CD4-positive, alpha-beta memory T cell (primary cell): ENCODE results near the gene GPT2. TPM values are rescaled to one million over a fixed set of nuclear protein-coding genes. Genes with fewer than 3 reads are reported as not detected.

Experiments used
- CTCF ChIA-PET: fragments of 350-600 bp; sonication (Branson Sonifier 250); formaldehyde crosslinking; loops from one replicate; lab custom pipeline; 2021; ENCODE audit warnings: inconsistent platforms; ENCODE audit not compliant: partially characterized antibody; lab: Charles Lee
- POLR2A ChIA-PET: fragments of 350-600 bp; sonication (Branson Sonifier 250); formaldehyde crosslinking; loops from one replicate; lab custom pipeline; 2021; ENCODE audit not compliant: partially characterized antibody; lab: Charles Lee
- DNase-seq, 5 donors: peaks; one replicate each; pipeline versions ENCODE4 v3.0.0 to v3.0.0-alpha.2; 2020 to 2022; ENCODE audit warnings: mixed read lengths in 1 of 5
- H3K27ac ChIP-seq: one replicate; pipeline ENCODE4 v1.7.0; 2013; ENCODE audit warnings: low read depth, low read length
- H3K27me3 ChIP-seq: 2 replicates; pipeline ENCODE4 v1.7.0; 2013; ENCODE audit warnings: mild to moderate bottlenecking, low read length, moderate library complexity; ENCODE audit not compliant: insufficient read depth
- H3K36me3 ChIP-seq: 2 replicates; pipeline ENCODE4 v1.7.0; 2013; ENCODE audit warnings: mild to moderate bottlenecking, low read length, moderate library complexity; ENCODE audit not compliant: insufficient read depth
- H3K4me1 ChIP-seq: 2 replicates; pipeline ENCODE4 v1.7.0; 2013; ENCODE audit warnings: mild to moderate bottlenecking, low read length, moderate library complexity; ENCODE audit not compliant: insufficient read depth
- H3K4me3 ChIP-seq, 2 donors: one replicate each; pipeline ENCODE4 v1.7.0; 2013; ENCODE audit warnings: low read length in 2 of 2, mild to moderate bottlenecking in 1 of 2
- H3K9me3 ChIP-seq, 2 donors: one replicate each; pipeline ENCODE4 v1.7.0; 2013; ENCODE audit warnings: low read length in 2 of 2, control low read depth in 1 of 2; ENCODE audit not compliant: control insufficient read depth in 1 of 2
- H3K27ac Mint-ChIP-seq, 7 donors: one replicate each; pipeline ENCODE4 v1.8.0; 2020 to 2021; ENCODE audit warnings: mixed read lengths in 7 of 7, mild to moderate bottlenecking in 6 of 7, inconsistent platforms in 3 of 7, moderate library complexity in 3 of 7
- H3K27me3 Mint-ChIP-seq, 2 donors: one replicate each; pipeline ENCODE4 v1.8.0; 2020 to 2021; ENCODE audit warnings: mixed read lengths in 2 of 2
- H3K36me3 Mint-ChIP-seq, 2 donors: one replicate each; pipeline ENCODE4 v1.8.0; 2020 to 2021; ENCODE audit warnings: mixed read lengths in 2 of 2, inconsistent platforms in 1 of 2, mild to moderate bottlenecking in 1 of 2
- H3K4me1 Mint-ChIP-seq, 4 donors: one replicate each; pipeline ENCODE4 v1.8.0; 2020 to 2021; ENCODE audit warnings: mixed read lengths in 4 of 4, mild to moderate bottlenecking in 1 of 4
- H3K4me3 Mint-ChIP-seq, 8 donors: one replicate each; pipeline ENCODE4 v1.8.0; 2020 to 2021; ENCODE audit warnings: mixed read lengths in 8 of 8, mild to moderate bottlenecking in 7 of 8, moderate library complexity in 6 of 8, inconsistent platforms in 3 of 8
- H3K9me3 Mint-ChIP-seq, 8 donors: one replicate each; pipeline ENCODE4 v1.8.0; 2020 to 2021; ENCODE audit warnings: mixed read lengths in 8 of 8, mild to moderate bottlenecking in 5 of 8, inconsistent platforms in 3 of 8, moderate library complexity in 1 of 8
- intact Hi-C: fragments of 100-400 bp; cut with micrococcal nuclease; formaldehyde crosslinking; loops from one replicate; pipeline ENCODE4 v1.15.1; 2023
- polyA plus RNA-seq, 2 donors: library from polyadenylated mRNA; unstranded; fragments of 300-500 nt; fragmentation: Illumina TruSeq; gene quantifications; one replicate each; pipeline ENCODE4 v1.2.3, GENCODE V29; 2021
- total RNA-seq, 2 experiments: library from RNA; stranded (reverse); gene quantifications; one replicate each; pipeline ENCODE4 v1.2.3, GENCODE V29; 2021

The GPT2 gene
- total and polyA plus RNA-seq, 4 experiments from 2014 or later, result 0.63 to 1.5 (median 1.2) TPM; not detected in 1

DNA sequence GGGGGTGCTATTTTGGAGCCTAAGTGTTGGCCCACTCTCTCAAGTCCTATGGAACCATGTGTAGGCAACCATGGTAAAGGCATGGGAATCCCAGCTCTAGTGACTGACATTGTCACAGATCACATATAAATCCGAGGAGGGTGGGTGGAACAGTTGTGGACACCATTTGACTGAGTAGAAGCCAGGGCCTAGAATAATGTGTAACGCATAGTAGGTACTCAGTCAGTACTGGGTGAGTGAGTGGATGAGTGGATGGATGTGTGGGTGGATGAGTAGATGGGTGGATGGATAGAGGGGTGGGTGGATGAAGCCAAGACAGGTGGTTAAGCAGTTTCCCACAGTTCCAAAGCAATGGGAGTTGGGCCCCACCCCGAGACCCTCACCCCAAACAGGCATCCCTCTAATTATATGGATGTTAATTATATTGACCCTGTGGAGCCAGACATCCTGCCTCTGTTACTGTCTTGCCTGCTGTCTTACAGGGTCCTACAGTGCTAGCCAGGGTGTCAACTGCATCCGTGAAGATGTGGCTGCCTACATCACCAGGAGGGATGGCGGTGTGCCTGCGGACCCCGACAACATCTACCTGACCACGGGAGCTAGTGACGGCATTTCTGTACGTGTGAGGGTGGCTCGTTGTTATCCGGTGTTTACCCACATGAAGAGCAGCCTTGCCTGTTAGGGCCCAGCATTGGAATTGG, 22.3 kb downstream of the GPT2 start:
- intact Hi-C loops, result no loop called here
- no peak for DNase-seq
- H3K27ac ChIP-seq, result no peak overlapping the region
- H3K4me3 ChIP-seq, result no peak overlapping the region
- no peaks in the 10 kb centered on the region for H3K27me3 ChIP-seq
- no peaks in the 10 kb centered on the region for H3K36me3 ChIP-seq
- no peaks in the 10 kb centered on the region for H3K9me3 Mint-ChIP-seq
- POLR2A ChIA-PET, result interaction anchor here (1.5 kb wide), 1 partner anchor 52 kb away, joined by 3 read pairs; no protein-coding TSS in a partner anchor
- no peaks in the 10 kb centered on the region for H3K27me3 Mint-ChIP-seq
- H3K4me1 ChIP-seq, result no peaks in the 10 kb centered on the region
- no peaks in the 10 kb centered on the region for H3K9me3 ChIP-seq
- no peak overlapping the region for H3K27ac Mint-ChIP-seq
- no peak overlapping the region for H3K4me3 Mint-ChIP-seq
- CTCF ChIA-PET, result interaction anchor here (0.8 to 10.0 kb wide), 9 partner anchors 15 to 233 kb away, joined by 3 to 151 read pairs (median 3); no protein-coding TSS in a partner anchor
- peaks cover 2 to 6% (median 4%) of the 10 kb centered on the region in 4 donors for H3K4me1 Mint-ChIP-seq
- H3K36me3 Mint-ChIP-seq, result no peaks in the 10 kb centered on the region

DNA sequence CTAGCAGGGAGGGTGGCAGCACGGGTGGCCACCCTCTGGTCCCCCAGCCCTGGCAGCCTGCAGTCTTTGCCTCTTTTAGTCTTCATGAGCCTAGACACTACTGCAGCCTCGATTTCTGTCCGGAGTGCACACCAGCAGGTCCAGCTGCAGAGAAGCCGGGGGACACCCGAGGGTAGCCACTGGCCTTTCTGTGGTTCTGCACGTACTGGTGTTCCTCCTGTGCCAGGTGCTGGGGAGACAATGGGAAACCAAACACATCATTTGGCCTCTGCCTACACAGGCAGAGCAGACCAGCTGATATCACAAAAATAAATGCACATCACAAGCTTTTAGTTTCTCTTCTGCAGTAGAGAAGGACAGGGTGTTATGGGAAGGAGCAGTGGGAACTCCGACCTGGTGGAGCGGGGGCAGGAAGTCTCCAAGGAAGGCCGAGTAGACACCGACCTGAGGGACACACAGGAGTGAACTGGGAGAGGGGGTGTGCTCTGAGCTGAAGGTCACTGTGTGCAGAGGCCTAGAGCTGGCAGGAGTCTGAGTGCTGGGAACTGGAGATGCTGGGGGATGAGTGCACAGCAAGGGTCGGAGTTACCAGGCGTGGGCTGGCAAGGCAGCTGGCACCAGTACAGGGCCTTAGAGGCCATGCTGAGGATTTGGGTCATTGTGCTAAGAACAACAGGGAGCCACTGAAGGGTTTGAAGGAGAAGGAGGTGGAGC, 23.1 kb downstream of the GPT2 start:
- Mint-ChIP-seq H3K4me1 (peaks cover 2 to 6% (median 4%) of the 10 kb centered on the region in 4 donors), H3K27ac (peak overlapping the region in 2 of 7 donors; percentile 8 to 86), H3K9me3 (no peaks in the 10 kb centered on the region), H3K36me3 (no peaks in the 10 kb centered on the region), H3K27me3 (no peaks in the 10 kb centered on the region), H3K4me3 (peak overlapping the region in 3 of 8 donors; percentile 13 to 35 (median 32))
- POLR2A ChIA-PET, result no interaction called here
- H3K9me3 ChIP-seq, result no peaks in the 10 kb centered on the region
- no peak overlapping the region for H3K4me3 ChIP-seq
- no peak for DNase-seq
- no peak overlapping the region for H3K27ac ChIP-seq
- CTCF ChIA-PET, result interaction anchor here (0.8 to 10.0 kb wide), 11 partner anchors 13 to 233 kb away, joined by 3 to 151 read pairs (median 3); no protein-coding TSS in a partner anchor
- H3K36me3 ChIP-seq, result no peaks in the 10 kb centered on the region
- no peaks in the 10 kb centered on the region for H3K4me1 ChIP-seq
- H3K27me3 ChIP-seq, result no peaks in the 10 kb centered on the region
- intact Hi-C loops, result no loop called here

- no peaks in the 10 kb centered on the region for H3K4me1 ChIP-seq
- no peaks in the 10 kb centered on the region for H3K27me3 ChIP-seq
- Mint-ChIP-seq H3K27me3 (no peaks in the 10 kb centered on the region), H3K36me3 (no peaks in the 10 kb centered on the region), H3K4me3 (no peak overlapping the region), H3K4me1 (peaks cover 2 to 6% (median 4%) of the 10 kb centered on the region in 4 donors), H3K27ac (no peak overlapping the region), H3K9me3 (no peaks in the 10 kb centered on the region)
- no peaks in the 10 kb centered on the region for H3K36me3 ChIP-seq
- no peak overlapping the region for H3K4me3 ChIP-seq
- H3K9me3 ChIP-seq, result no peaks in the 10 kb centered on the region
- peak; percentile 36 to 59 (median 49) for DNase-seq
- H3K27ac ChIP-seq, result no peak overlapping the region
- CTCF ChIA-PET, result interaction anchor here (0.7 to 10.0 kb wide), 21 partner anchors 8 to 1422 kb away, joined by 3 to 151 read pairs (median 4); partner anchors contain the start of genes DNAJA2 and GPT2
- POLR2A ChIA-PET, result interaction anchor here (1.3 kb wide), 1 partner anchor 79 kb away, joined by 3 read pairs; no protein-coding TSS in a partner anchor
- intact Hi-C loops, result loop anchor here (1.0 kb wide), 2 partner anchors 54 to 219 kb away; partner anchors contain the start of genes ORC6 and VPS35
Observed at GRCh38 chr16:46908540-46909372, 24.6 kb downstream of the GPT2 start.

GRCh38 chr16:46911038-46911437, 26.9 kb downstream of the GPT2 start:
- Histone ChIP-seq H3K36me3 (no peaks in the 10 kb centered on the region), H3K4me1 (no peaks in the 10 kb centered on the region), H3K27me3 (no peaks in the 10 kb centered on the region), H3K9me3 (no peaks in the 10 kb centered on the region), H3K27ac (no peak overlapping the region), H3K4me3 (no peak overlapping the region)
- POLR2A ChIA-PET, result no interaction called here
- Mint-ChIP-seq H3K4me3 (no peak overlapping the region), H3K36me3 (no peaks in the 10 kb centered on the region), H3K27me3 (no peaks in the 10 kb centered on the region), H3K27ac (peak overlapping the region in 2 of 7 donors; percentile 34 to 57), H3K9me3 (no peaks in the 10 kb centered on the region), H3K4me1 (peaks cover 2 to 6% (median 4%) of the 10 kb centered on the region in 4 donors)
- intact Hi-C loops, result no loop called here
- CTCF ChIA-PET, result interaction anchor here (0.6 to 10.0 kb wide), 8 partner anchors 13 to 242 kb away, joined by 3 to 151 read pairs (median 4); no protein-coding TSS in a partner anchor
- no peak for DNase-seq

- no peaks in the 10 kb centered on the region for H3K9me3 ChIP-seq
- Mint-ChIP-seq H3K4me1 (peaks cover 2 to 6% (median 4%) of the 10 kb centered on the region in 4 donors), H3K27me3 (no peaks in the 10 kb centered on the region), H3K4me3 (no peak overlapping the region), H3K27ac (peak overlapping the region in 1 of 7 donors; percentile 20), H3K36me3 (no peaks in the 10 kb centered on the region), H3K9me3 (no peaks in the 10 kb centered on the region)
- POLR2A ChIA-PET, result no interaction called here
- H3K27me3 ChIP-seq, result no peaks in the 10 kb centered on the region
- no peaks in the 10 kb centered on the region for H3K4me1 ChIP-seq
- DNase-seq, result no peak
- intact Hi-C loops, result no loop called here
- no peak overlapping the region for H3K27ac ChIP-seq
- H3K36me3 ChIP-seq, result no peaks in the 10 kb centered on the region
- no peak overlapping the region for H3K4me3 ChIP-seq
- CTCF ChIA-PET, result interaction anchor here (0.8 to 10.0 kb wide), 5 partner anchors 13 to 238 kb away, joined by 3 to 151 read pairs (median 19); no protein-coding TSS in a partner anchor
Observed at GRCh38 chr16:46911650-46912049, 27.5 kb downstream of the GPT2 start.

- H3K27ac Mint-ChIP-seq, result no peak overlapping the region
- ChIA-PET POLR2A (interaction anchor here (1.2 kb wide), 1 partner anchor 241 kb away, joined by 4 read pairs; no protein-coding TSS in a partner anchor), CTCF (interaction anchor here (0.8 to 10.0 kb wide), 6 partner anchors 8 to 241 kb away, joined by 3 to 151 read pairs (median 4); no protein-coding TSS in a partner anchor)
- Histone ChIP-seq H3K27ac (no peak overlapping the region), H3K4me1 (no peaks in the 10 kb centered on the region), H3K9me3 (no peaks in the 10 kb centered on the region), H3K27me3 (no peaks in the 10 kb centered on the region), H3K36me3 (no peaks in the 10 kb centered on the region), H3K4me3 (no peak overlapping the region)
- no peak for DNase-seq
- peaks cover 0 to 6% (median 3%) of the 10 kb centered on the region in 4 donors for H3K4me1 Mint-ChIP-seq
- H3K4me3 Mint-ChIP-seq, result no peak overlapping the region
- no peaks in the 10 kb centered on the region for H3K9me3 Mint-ChIP-seq
- H3K27me3 Mint-ChIP-seq, result no peaks in the 10 kb centered on the region
- intact Hi-C loops, result no loop called here
- H3K36me3 Mint-ChIP-seq, result no peaks in the 10 kb centered on the region
Observed at GRCh38 chr16:46914556-46915201, 30.5 kb downstream of the GPT2 start.
